ENCODE data around the gene TRNAU1AP. TPM values are rescaled to one million over a fixed set of nuclear protein-coding genes. Genes with fewer than 3 reads are reported as not detected.
"Not testable (repeated sequence)": the region's sequence is repeated elsewhere in the genome, so short reads cannot be mapped to it uniquely, and the experiment has no call there.

Gene TRNAU1AP
- total RNA-seq, 1 donor from 2014 or later = 36.1 TPM

DNA sequence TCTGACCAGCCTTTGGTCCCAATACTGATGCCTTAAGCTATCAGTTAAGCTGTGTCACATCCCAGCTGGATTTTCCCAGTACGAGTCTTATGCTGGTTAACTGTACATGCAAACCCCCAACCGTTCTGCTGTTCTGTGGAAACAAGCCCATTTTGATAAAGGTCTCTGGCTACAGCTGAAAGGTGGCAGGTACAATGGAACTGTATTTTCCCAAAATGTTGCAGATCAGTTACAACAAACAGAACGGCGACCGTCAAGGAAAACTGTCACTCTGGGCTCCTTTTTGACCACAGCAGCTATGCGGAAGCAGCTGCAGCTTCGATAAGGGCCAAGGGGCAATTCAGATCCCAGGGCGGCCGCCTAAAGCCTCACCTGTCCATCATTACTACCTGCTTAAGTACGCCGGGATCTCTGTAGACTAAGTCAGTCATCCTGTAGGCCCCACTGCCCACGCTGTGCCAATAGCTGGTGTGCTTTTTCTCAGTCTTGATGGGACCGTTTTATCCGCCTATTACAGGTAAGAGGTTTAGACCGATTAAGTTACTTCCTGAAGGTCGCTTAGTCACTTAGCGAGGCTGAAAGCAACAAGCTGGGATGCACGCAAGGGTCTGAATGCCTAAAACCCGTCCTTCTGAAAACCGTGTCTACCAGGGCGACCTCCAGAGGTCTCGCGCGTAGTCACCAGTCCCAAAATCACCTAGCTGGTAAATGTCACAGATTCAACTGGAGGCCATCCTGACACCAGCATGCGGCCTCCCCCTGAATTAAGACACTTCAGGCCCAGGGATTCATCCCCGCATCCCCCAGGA lies 28.0 kb downstream of the TRNAU1AP start:
- Mint-ChIP-seq H3K36me3 (ENCODE audit: low read depth) (peaks cover 31% of the 10 kb centered on the region), H3K27ac (ENCODE audit: unreplicated experiment) (peak overlapping the region; percentile 97), H3K27me3 (ENCODE audit: low read depth) (peaks cover 10% of the 10 kb centered on the region), H3K4me1 (peaks cover 40% of the 10 kb centered on the region), H3K9me3 (no peaks in the 10 kb centered on the region), H3K4me3 (peak overlapping the region; percentile 94)
- TF ChIP-seq, protein P1, sequence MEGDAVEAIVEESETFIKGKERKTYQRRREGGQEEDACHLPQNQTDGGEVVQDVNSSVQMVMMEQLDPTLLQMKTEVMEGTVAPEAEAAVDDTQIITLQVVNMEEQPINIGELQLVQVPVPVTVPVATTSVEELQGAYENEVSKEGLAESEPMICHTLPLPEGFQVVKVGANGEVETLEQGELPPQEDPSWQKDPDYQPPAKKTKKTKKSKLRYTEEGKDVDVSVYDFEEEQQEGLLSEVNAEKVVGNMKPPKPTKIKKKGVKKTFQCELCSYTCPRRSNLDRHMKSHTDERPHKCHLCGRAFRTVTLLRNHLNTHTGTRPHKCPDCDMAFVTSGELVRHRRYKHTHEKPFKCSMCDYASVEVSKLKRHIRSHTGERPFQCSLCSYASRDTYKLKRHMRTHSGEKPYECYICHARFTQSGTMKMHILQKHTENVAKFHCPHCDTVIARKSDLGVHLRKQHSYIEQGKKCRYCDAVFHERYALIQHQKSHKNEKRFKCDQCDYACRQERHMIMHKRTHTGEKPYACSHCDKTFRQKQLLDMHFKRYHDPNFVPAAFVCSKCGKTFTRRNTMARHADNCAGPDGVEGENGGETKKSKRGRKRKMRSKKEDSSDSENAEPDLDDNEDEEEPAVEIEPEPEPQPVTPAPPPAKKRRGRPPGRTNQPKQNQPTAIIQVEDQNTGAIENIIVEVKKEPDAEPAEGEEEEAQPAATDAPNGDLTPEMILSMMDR (conservative IDR thresholded peaks at IDR 0.05) = peak; percentile 14
- DNase-seq (ENCODE audit: low read depth, low spot score) = peak; percentile 20

DNA sequence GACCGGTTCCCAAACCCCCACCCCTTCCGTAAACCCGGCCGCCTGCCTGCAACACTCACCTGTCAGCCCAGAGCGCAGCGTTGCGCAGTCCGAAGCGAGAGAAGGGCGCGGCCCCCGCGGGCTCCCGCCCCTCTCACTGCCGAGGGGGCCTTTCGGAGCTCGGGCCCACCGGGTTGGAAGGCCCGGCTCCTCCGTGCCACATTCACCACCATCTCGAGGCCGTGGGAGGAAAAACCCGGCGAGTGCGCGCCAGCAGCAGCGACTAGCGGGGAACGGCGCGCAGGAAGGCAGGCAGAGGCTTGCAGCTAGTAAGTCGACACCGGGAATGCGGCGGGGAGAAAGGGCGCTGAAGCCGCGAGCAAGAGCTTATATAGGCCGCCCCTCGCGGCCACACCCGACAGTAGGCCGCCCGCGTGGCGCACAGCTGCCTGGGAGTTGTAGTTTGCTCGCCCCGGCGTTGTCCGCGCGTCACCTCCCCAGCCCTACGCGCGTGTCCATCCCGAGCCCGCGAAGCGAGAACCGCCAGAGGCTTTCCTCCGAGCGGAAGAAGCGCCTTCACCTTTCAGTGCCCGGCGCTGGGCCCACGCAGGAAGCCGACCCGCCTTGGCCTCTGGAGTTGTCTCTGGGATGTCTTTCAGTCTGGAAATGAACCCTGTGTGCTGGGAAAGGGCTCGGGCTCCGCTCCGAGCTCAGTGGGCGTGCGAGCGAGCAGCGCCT lies 28.8 kb downstream of the TRNAU1AP start:
- Mint-ChIP-seq H3K36me3 (ENCODE audit: low read depth) (peaks cover 31% of the 10 kb centered on the region), H3K9me3 (no peaks in the 10 kb centered on the region), H3K4me3 (peak overlapping the region; percentile 94), H3K27me3 (ENCODE audit: low read depth) (peaks cover 10% of the 10 kb centered on the region), H3K4me1 (peaks cover 44% of the 10 kb centered on the region), H3K27ac (ENCODE audit: unreplicated experiment) (peak overlapping the region; percentile 98)
- TF ChIP-seq, protein P1 (conservative IDR thresholded peaks at IDR 0.05) = peak; percentile 11
- peak; percentile 98 for DNase-seq (ENCODE audit: low read depth, low spot score)

DNA sequence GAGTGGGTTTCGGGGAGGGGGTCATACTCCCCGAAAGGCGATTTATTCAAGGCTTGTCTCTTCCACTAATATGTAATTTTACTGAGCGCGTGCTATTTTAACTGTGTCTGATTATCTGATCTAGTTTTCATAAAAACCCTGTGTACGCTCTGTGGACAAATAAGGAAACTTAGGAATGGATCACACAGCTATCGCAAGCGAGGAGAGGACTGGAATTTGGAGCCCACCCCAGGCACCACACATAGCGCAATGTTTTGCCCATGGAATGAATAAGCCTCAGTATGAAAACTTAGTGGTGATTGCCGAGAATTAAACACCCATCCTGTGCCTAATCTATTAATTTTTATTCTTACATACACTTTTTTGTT lies 29.3 kb downstream of the TRNAU1AP start:
- TF ChIP-seq, protein P1 (conservative IDR thresholded peaks at IDR 0.05) = no peak
- DNase-seq (ENCODE audit: low read depth, low spot score) = no peak
- peaks cover 27% of the 10 kb centered on the region for H3K36me3 Mint-ChIP-seq (ENCODE audit: low read depth)
- no peaks in the 10 kb centered on the region for H3K9me3 Mint-ChIP-seq
- H3K27me3 Mint-ChIP-seq (ENCODE audit: low read depth) = peaks cover 10% of the 10 kb centered on the region
- peak overlapping the region; percentile 94 for H3K4me3 Mint-ChIP-seq
- H3K27ac Mint-ChIP-seq (ENCODE audit: unreplicated experiment) = peak overlapping the region; percentile 98
- peaks cover 44% of the 10 kb centered on the region for H3K4me1 Mint-ChIP-seq

DNA sequence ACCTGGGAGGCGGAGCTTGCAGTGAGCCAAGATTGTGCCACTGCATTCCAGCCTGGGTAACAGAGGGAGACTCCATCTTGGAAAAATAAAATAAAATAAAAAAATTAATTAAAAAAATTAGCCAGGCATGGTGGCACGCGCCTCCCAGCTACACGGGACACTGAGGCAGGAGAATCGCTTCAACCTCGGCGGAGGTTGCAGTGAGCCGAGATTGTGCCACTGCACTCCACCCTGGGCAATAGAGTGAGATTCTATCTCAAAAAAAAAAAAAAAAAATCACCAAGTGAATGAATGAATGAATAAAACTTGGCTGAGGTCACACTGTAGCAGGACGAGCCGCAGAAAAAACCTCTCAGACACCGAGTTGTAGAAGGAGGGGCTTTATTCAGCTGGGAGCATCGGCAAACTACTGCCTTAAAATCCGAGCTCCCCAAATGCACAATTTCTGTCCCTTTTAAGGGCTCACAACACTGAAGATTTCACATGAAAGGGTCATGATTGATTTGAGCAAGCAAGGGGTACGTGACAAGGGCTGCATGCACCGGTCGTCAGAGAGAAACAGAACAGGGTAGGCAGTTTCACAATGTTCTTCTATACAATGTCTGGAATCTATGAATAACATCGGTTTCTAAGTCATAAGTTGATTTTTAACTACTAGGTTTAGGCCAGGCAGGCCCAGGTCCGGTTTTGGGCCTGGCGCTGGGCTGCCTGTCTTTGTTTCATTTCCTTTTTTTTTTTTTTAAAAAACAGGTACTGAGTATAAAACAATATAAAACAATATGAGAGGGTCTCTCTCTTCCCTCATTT lies 33.9 kb downstream of the TRNAU1AP start:
- not testable (repeated sequence) for DNase-seq (ENCODE audit: low read depth, low spot score); H3K9me3 Mint-ChIP-seq; H3K36me3 Mint-ChIP-seq (ENCODE audit: low read depth); H3K27ac Mint-ChIP-seq (ENCODE audit: unreplicated experiment); H3K27me3 Mint-ChIP-seq (ENCODE audit: low read depth)
- Mint-ChIP-seq H3K4me1 (peaks cover 22% of the 10 kb centered on the region), H3K4me3 (peak overlapping the region; percentile 19)

DNA sequence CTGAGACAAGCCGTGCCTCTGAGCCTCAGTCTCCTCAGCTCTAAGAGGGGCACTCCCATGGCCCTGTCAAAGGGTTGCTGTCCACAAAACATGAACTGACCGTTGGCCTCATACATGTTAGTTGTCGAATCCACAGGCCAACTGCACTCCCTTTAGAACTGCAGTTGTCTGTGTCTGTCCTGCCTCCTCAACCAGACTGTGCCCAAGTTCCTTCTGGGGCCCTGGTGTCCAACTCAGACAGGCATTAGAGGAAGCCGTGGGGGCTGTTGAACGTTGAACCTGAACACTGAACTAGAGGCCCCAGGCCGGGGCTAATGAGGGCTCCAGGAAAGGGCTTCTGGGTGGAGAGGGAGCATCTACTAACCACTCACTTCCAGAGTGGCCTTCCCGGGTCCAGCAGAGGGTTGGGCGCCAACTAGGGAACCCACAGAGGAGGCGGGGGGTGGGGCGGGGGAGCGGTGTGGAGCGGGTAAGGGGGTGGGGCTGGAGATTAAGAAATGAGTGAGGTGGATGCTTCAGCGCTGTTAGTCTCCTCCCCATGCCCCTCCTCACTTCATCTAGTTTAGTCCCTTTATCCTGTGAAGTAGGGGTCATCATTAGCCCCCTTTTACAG lies 38.9 kb downstream of the TRNAU1AP start, which contains the start of gene RAB42:
RAB42 (plus strand) TSS at position 558 of the 613 bp plus-strand sequence. CDS start 247 bp downstream, outside the sequence.
- Mint-ChIP-seq H3K4me3 (peak within 1 kb of the TSS; percentile 79), H3K27me3 (ENCODE audit: low read depth) (peaks cover 7% of the 10 kb centered on the region), H3K4me1 (peaks cover 10% of the 10 kb centered on the region), H3K9me3 (no peaks in the 10 kb centered on the region), H3K36me3 (ENCODE audit: low read depth) (no peaks in the 10 kb centered on the region), H3K27ac (ENCODE audit: unreplicated experiment) (no peak within 1 kb of the TSS)
- TF ChIP-seq, protein P1 (conservative IDR thresholded peaks at IDR 0.05) = no peak
- no peak for DNase-seq (ENCODE audit: low read depth, low spot score)
